DMS53 (cell line): ENCODE data around the gene LMF1.

Source experiments
- DNase-seq: peaks from one replicate; lab custom pipeline; 2025; lab: John Stamatoyannopoulos, UW

Gene LMF1

GRCh38 chr16:970766-971581, at the start of gene LMF1:
LMF1 (minus strand) TSS chr16:970984; CDS start chr16:970980, 4 bp downstream.
- peak; percentile 83 for DNase-seq

DNA sequence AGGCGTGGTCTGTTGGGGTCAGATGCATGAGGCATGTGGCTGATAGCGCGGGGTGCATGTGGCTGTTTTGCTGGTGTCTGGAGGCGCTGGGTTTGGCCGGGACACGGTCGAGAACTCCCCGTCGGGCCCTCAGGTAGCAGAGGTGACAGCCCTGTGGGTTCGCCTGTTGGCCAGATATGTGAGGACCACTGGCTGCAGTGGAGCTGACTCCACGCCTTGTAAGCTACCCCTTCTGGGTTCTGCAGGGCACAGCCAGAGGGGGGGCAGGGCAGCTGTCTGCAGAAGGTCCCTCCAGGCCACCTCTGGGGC, 49.3 kb upstream of the LMF1 start:
- DNase-seq, result no peak

- DNase-seq, result no peak
Measured at GRCh38 chr16:1019231-1020090, 48.7 kb upstream of the LMF1 start.

DNA sequence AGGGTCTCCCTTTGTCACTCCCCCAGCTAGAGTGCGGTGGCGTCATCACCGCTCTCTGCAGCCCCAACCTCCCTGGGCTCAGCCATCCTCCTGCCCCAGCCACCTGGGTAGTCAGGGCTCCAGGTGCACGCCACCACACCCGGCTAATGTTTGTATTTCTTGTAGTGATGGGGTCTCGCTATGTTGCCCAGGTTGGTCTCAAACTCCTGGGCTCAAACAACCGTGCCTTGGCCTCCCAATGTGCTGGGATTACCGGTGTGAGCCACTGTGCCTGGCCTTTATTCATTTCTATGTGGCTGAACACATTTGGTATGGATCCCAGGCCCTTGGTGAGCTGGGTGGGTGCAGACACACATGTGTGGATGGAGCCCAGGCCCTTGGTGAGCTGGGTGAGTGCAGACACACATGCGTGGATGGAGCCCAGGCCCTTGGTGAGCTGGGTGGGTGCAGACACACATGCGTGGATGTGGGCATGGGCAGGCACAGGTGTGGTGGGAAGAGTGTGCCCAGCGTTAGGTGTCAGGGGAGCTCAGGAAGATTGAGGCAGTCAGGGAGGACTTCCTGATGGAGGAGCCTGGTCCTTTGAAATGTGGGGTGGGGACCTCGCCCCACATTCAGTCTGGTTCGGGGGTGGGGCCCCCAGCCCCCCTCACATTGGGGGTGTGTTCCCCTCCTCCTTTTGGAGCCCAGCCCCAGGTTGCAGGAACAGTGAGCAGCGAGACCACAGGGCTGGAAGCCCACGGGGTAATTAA, 47.8 kb upstream of the LMF1 start:
- no peak for DNase-seq

DNA sequence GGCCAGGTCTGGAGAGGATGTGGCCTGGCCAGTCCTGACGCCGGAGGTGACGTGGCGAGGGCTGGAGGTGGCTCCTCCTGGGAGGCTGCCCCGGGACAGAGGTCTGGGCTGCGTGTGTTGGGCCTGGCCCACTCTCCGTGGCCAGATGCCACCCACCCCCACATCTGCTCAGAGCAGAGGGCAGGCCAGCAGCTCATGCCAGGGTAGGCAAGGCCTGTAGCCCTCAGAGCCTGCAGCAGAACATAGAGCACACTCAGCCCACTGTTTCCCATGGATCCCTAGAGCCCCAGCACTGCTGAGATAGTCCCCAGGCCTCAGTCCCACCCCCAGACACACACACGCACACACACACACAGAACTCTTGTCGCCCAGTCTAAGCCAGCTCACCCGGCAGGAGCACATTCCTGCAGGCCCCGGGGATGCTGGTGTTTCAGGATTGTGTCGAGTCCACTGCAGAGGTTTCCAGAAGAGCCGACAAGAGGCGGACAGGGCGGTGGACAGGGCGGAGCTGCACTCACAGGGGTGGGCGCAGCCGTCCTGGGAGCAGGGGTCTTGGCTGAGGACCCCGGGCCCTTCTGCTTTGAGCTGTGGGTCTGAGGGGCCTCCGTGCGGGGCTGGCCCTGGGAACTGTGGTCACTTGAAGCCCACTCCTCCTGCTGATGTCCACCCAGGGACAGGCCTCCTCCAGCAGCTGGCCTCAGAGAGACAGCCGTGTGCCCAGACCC, 44.1 kb upstream of the LMF1 start:
- no peak for DNase-seq

DNA sequence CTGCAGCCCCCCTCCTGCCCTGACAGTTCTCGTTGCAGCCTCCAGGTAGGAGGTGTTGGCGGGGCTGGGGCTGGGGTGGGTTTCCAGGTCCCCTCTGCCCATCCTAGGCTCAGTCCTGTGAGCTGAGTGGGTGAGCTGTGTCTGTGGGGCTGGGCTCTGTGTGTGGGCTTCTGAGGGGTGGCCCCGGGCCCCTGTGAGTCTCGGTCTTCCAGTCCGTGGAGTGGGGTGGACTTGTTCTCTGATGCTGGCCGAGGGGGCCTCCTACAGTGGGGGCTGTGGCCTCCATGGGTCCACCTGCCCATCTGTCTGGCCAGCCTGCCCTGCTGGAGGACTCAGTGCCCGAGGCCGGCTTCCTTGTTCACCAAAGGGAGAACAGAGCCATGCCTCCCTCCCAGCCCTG, 43.4 kb upstream of the LMF1 start:
- no peak for DNase-seq

GRCh38 chr16:1013593-1013900, 42.8 kb upstream of the LMF1 start:
- no peak for DNase-seq

- DNase-seq, result no peak
Measured at GRCh38 chr16:1012722-1013592, 42.2 kb upstream of the LMF1 start.

- no peak for DNase-seq
Measured at GRCh38 chr16:1012135-1012534, 41.4 kb upstream of the LMF1 start.

GRCh38 chr16:1011316-1012082, 40.7 kb upstream of the LMF1 start:
- no peak for DNase-seq

DNA sequence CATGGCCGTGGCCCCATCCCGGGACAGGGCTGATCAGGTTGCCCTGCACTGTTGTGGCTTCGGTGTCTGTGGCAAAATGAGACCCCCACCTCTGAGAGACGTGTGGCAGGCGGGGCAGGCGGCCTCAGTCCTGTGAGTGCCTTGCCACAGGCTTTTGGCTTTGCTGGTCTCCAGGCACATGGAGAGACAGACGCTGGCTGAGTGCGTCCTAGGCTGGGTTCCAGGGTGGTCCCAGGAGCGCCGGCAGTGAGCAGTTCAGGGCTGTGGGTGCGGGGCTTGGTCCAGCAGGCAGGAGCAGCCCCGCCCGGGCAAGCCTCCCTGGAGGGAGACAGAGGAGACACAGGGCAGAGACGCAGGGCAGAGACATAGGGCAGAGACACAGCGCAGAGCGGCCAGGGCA, 40.0 kb upstream of the LMF1 start:
- no peak for DNase-seq

GRCh38 chr16:1010251-1010650, 39.5 kb upstream of the LMF1 start:
- no peak for DNase-seq

- DNase-seq, result no peak
Measured at GRCh38 chr16:1009358-1010150, 38.8 kb upstream of the LMF1 start.

DNA sequence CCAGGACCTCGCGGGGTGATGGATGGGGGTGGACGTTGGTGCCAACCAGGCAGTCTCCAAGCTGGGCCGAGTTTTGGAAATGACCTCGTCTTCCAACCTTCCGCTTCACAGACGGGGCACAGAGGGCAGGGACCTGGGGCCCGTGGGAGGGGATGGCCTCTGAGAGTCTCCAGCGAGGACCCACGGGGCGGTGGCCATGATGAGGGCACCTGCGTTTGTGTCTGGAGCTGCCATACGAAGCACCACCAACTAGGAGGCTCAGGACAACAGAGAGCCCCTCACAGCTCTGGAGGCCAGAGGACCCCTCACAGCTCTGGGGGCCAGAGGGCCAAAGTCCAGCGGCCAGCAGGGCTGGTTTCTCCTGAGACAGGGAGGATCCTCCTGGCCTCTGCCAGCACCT, 37.3 kb upstream of the LMF1 start:
- DNase-seq, result no peak

GRCh38 chr16:1007284-1007850, 36.6 kb upstream of the LMF1 start:
- no peak for DNase-seq

DNA sequence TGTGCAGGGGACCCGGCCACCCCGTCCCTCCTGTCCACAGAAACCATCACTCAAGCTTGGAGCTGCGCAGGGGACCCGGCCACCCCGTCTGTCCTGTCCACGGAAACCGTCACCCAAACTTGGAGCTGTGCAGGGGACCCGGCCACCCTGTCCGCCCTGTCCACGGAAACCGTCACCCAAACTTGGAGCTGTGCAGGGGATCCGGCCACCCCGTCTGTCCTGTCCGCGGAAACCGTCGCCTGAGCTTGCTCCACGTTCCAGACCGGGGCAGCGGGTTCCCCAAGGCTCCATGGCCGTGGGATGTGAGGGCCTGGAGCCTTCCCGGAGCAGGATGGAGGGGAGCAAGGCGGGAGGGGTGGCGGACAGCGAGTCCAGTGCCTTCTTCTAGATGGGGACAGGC, 36.0 kb upstream of the LMF1 start:
- DNase-seq, result no peak

DNA sequence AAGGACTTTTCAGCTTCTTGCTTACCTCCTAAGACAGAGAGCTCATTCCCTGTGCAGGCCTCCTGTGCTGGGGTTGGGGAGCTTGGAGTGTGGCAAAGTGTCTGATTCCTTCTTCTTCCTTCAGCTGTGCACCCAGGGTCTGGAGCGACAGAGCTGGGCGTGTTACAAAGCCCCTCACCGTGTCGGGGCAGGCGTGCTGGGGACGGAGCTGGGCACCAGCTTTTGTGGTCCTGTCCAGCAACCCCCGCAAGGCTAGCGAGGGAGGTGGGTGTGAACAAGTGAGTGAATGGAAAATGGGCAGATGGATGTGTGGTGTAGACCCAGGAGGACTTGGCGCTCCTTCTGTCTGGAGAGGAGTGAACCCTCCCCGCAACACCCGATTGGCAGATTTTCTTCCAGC, 34.5 kb upstream of the LMF1 start:
- DNase-seq, result no peak

- no peak for DNase-seq
Measured at GRCh38 chr16:1003391-1004347, 32.9 kb upstream of the LMF1 start.
